PFSK-1 (cell line): Measurements from ENCODE around the gene TMC1. TPM values are rescaled to one million over a fixed set of nuclear protein-coding genes. Genes with fewer than 3 reads are reported as not detected.
"Not testable (repeated sequence)": the region's sequence is repeated elsewhere in the genome, so short reads cannot be mapped to it uniquely, and the experiment has no call there.

Experiments
- FOXP2 ChIP-seq: optimal IDR thresholded peaks from 2 replicates; pipeline ENCODE3; 2011; ENCODE audit warnings: borderline replicate concordance, control low read depth, inconsistent platforms; ENCODE audit not compliant: insufficient read depth; ENCODE audit errors: extremely low read length, extremely low read depth
- POLR2AphosphoS5 ChIP-seq: IDR thresholded peaks from 2 replicates; pipeline ENCODE4 v1.6.1; 2012; ENCODE audit warnings: low read depth, mild to moderate bottlenecking, control low read depth, low read length, moderate library complexity
- SIN3A ChIP-seq: IDR thresholded peaks from 2 replicates; pipeline ENCODE4 v1.6.1; 2012; ENCODE audit warnings: mild to moderate bottlenecking, low read length, moderate library complexity, borderline replicate concordance; ENCODE audit not compliant: insufficient read depth
- TAF1 ChIP-seq: IDR thresholded peaks from 2 replicates; pipeline ENCODE4 v1.6.1; 2012; ENCODE audit warnings: low read length, control low read depth, borderline replicate concordance; ENCODE audit not compliant: insufficient read depth
- polyA plus RNA-seq: library from polyadenylated mRNA; unstranded; fragments of >200 nt; gene quantifications from one replicate; pipeline ENCODE4 v1.2.1, GENCODE V29; 2012; ENCODE audit warnings: low read depth, missing spikeins; ENCODE audit not compliant: insufficient read length
- TF ChIP-seq, protein P1 (sequence below), 2 experiments: IDR thresholded peaks; 2 replicates each; pipeline versions ENCODE4 v1.6.1 to v1.8.0; 2011 to 2012; ENCODE audit warnings: low read depth in 2 of 2, low read length in 2 of 2, control low read depth in 1 of 2, inconsistent platforms in 1 of 2, mild to moderate bottlenecking in 1 of 2, moderate library complexity in 1 of 2; ENCODE audit not compliant: insufficient read depth in 1 of 2

The TMC1 gene
- not detected for polyA plus RNA-seq

DNA sequence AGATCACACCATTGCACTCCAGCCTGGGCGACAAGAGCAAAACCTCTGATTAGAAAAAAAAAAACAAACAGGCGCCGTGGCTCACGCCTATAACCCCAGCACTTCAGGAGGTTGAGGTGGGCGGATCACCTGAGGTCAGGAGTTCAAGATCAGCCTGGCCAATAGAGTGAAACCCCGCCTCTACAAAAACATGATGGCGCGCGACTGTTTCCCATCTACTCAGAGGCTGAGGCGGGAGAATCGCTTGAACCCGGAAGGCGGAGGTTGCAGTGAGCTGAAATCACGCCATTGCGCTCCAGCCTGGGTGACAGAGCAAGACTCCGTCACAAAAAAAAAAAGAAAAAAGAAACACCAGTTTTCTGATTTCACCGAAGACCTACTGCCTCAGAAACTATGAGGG lies at the start of gene TMC1:
Gene TMC1 (plus strand): TSS at position 193 of the 400 bp plus-strand sequence. CDS start 127,041 bp downstream, outside the sequence.
- TF ChIP-seq TAF1, POLR2AphosphoS5, FOXP2: not testable (repeated sequence)

- TF ChIP-seq TAF1: no peak
- no peak for TF ChIP-seq POLR2AphosphoS5
Observed at GRCh38 chr9:72473474-72474261, 47.7 kb upstream of the TMC1 start.

GRCh38 chr9:72474676-72475075 lies 46.7 kb upstream of the TMC1 start:
- no peak for TF ChIP-seq SIN3A
- TF ChIP-seq, protein P1, sequence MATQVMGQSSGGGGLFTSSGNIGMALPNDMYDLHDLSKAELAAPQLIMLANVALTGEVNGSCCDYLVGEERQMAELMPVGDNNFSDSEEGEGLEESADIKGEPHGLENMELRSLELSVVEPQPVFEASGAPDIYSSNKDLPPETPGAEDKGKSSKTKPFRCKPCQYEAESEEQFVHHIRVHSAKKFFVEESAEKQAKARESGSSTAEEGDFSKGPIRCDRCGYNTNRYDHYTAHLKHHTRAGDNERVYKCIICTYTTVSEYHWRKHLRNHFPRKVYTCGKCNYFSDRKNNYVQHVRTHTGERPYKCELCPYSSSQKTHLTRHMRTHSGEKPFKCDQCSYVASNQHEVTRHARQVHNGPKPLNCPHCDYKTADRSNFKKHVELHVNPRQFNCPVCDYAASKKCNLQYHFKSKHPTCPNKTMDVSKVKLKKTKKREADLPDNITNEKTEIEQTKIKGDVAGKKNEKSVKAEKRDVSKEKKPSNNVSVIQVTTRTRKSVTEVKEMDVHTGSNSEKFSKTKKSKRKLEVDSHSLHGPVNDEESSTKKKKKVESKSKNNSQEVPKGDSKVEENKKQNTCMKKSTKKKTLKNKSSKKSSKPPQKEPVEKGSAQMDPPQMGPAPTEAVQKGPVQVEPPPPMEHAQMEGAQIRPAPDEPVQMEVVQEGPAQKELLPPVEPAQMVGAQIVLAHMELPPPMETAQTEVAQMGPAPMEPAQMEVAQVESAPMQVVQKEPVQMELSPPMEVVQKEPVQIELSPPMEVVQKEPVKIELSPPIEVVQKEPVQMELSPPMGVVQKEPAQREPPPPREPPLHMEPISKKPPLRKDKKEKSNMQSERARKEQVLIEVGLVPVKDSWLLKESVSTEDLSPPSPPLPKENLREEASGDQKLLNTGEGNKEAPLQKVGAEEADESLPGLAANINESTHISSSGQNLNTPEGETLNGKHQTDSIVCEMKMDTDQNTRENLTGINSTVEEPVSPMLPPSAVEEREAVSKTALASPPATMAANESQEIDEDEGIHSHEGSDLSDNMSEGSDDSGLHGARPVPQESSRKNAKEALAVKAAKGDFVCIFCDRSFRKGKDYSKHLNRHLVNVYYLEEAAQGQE (IDR thresholded peaks at IDR 0.05; ENCODE audit: insufficient read depth in 1 of 2, low read depth in 2 of 2, low read length in 2 of 2): no peak
- TF ChIP-seq TAF1: no peak

- no peak for TF ChIP-seq POLR2AphosphoS5
- TF ChIP-seq TAF1: no peak
- TF ChIP-seq SIN3A: no peak
- no peak for TF ChIP-seq FOXP2
- TF ChIP-seq, protein P1 (IDR thresholded peaks at IDR 0.05; ENCODE audit: insufficient read depth in 1 of 2, low read depth in 2 of 2, low read length in 2 of 2): no peak
Observed at GRCh38 chr9:72476100-72476499, 45.3 kb upstream of the TMC1 start.

GRCh38 chr9:72476617-72477437 lies 44.6 kb upstream of the TMC1 start:
- TF ChIP-seq, protein P1 (IDR thresholded peaks at IDR 0.05; ENCODE audit: insufficient read depth in 1 of 2, low read depth in 2 of 2, low read length in 2 of 2): no peak
- TF ChIP-seq SIN3A (no peak), FOXP2 (no peak), POLR2AphosphoS5 (no peak), TAF1 (no peak)

DNA sequence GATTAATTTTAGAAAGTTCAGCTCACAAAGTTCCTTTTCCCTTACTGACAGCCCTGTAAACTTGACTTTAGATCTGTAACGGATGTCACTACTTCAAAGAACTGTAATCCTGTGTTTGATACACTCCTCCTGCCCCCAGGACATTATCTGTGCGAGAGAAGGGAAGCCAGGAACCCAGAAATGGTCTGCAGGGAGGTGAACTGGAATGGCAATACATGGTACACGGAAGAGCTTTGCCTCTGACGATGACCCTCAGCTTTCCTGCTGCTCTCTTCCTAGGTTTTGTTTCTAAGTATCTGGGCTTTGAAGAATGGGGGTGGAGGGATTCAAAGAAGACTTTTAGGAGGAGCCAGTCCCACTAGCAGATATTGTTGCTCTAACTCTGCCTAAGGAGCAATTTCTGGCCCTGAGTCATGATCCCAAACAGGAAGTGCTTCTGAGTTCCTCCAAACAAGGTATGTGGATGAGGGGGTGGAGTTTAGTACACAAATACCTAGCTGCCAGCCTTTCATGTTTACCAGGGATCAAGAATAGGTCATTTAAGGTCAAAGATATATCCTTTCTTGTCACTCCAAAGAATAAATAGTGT lies 43.4 kb upstream of the TMC1 start:
- TF ChIP-seq SIN3A: no peak
- TF ChIP-seq, protein P1 (IDR thresholded peaks at IDR 0.05; ENCODE audit: insufficient read depth in 1 of 2, low read depth in 2 of 2, low read length in 2 of 2): no peak
- TF ChIP-seq TAF1: no peak
- no peak for TF ChIP-seq FOXP2
- no peak for TF ChIP-seq POLR2AphosphoS5
